K562 (cell line): ENCODE data around the gene CBX4. TPM values are rescaled to one million over a fixed set of nuclear protein-coding genes. Genes with fewer than 3 reads are reported as not detected.

Source experiments
- ATAC-seq: fragments of 200-7000 bp; cut with Tn5 transposase; 3 replicates; pipeline ENCODE4 v1.9.1; 2020; ENCODE audit warnings: moderate library complexity
- BruUV-seq: library from RNA; stranded (reverse); fragments of 400-500 nt; replicated peaks from 2 replicates; lab custom pipeline; 2021; lab: Mats Ljungman, UMichigan
- CTCF ChIA-PET: fragments of 300-600 bp; formaldehyde crosslinking; extraction: SDS; loops from one replicate; lab custom pipeline; 2021; ENCODE audit warnings: low intra/inter-chr PET ratio; lab: Yijun Ruan, JAX
- POLR2A ChIA-PET: fragments of 300-600, 350-650 bp; sonication (Branson Sonifier 250); formaldehyde crosslinking; extraction: SDS; loops from one replicate; lab custom pipeline; 2021; ENCODE audit warnings: antibody characterized with exemption, inconsistent platforms; lab: Yijun Ruan, JAX
- DNase-seq, 4 experiments: peaks; one replicate each; pipeline versions ENCODE4 v3.0.0 to v3.0.0-alpha.2; 2011 to 2018; ENCODE audit warnings: low spot score in 3 of 4, mixed read lengths in 3 of 4; ENCODE audit errors: extremely low read depth in 1 of 4
- FAIRE-seq: peaks from 2 replicates; lab custom pipeline; 2011; peaks lifted over from hg19 to GRCh38; lab: Jason Lieb, UNC
- H2AFZ ChIP-seq: 2 replicates; pipeline ENCODE4 v1.6.0; 2011; ENCODE audit warnings: low read depth, low read length, control low read depth, inconsistent platforms
- H3K27ac ChIP-seq: fragments of 200-600 bp; 3 replicates; pipeline ENCODE4 v1.8.0; 2011; ENCODE audit warnings: low read depth, mild to moderate bottlenecking, control low read depth, inconsistent platforms, low read length, moderate library complexity, mixed read lengths; ENCODE audit errors: extremely low read depth
- H3K27me3 ChIP-seq, 2 experiments: fragments of 300-600 bp in 1 of 2; 2 replicates in 1 of 2; 3 replicates in 1 of 2; pipeline versions ENCODE4 v1.6.0 to v1.8.0; 2011; ENCODE audit warnings: inconsistent platforms in 2 of 2, low read length in 2 of 2, mild to moderate bottlenecking in 1 of 2, mixed read lengths in 1 of 2, moderate library complexity in 1 of 2; ENCODE audit not compliant: control insufficient read depth in 2 of 2, insufficient read depth in 2 of 2
- H3K36me3 ChIP-seq: fragments of 300-600 bp; 3 replicates; pipeline ENCODE4 v1.8.0; 2011; ENCODE audit warnings: mild to moderate bottlenecking, low read length, inconsistent platforms; ENCODE audit not compliant: control insufficient read depth, insufficient read depth
- H3K4me1 ChIP-seq, 2 experiments: fragments of 200-600 bp in 1 of 2; replicated peaks in 1 of 2; 2 replicates in 1 of 2; 3 replicates in 1 of 2; pipeline versions ENCODE4 v1.5.1 to v1.8.0; 2011; ENCODE audit warnings: inconsistent platforms in 2 of 2, low read length in 2 of 2, mild to moderate bottlenecking in 1 of 2, mixed read lengths in 1 of 2, moderate library complexity in 1 of 2; ENCODE audit not compliant: control insufficient read depth in 2 of 2, insufficient read depth in 2 of 2
- H3K4me2 ChIP-seq: 2 replicates; pipeline ENCODE4 v1.6.1; 2011; ENCODE audit warnings: low read length, control low read depth, inconsistent platforms, mixed read lengths; ENCODE audit not compliant: insufficient read depth
- H3K4me3 ChIP-seq: fragments of 200-600 bp; sonication (generic), shearing (Covaris generic); 2 replicates; pipeline ENCODE4 v1.5.1; 2016; ENCODE audit warnings: control low read depth, inconsistent platforms
- H3K79me2 ChIP-seq: fragments of 200-600 bp; 3 replicates; pipeline ENCODE4 v1.8.0; 2011; ENCODE audit warnings: low read length, inconsistent platforms; ENCODE audit not compliant: control insufficient read depth, insufficient read depth
- H3K9ac ChIP-seq, 2 experiments: 2 replicates each; pipeline versions ENCODE4 v1.6.0 to v1.6.1; 2011; ENCODE audit warnings: low read depth in 2 of 2, low read length in 2 of 2, control low read depth in 1 of 2, inconsistent platforms in 1 of 2, mild to moderate bottlenecking in 1 of 2, mixed read lengths in 1 of 2; ENCODE audit not compliant: insufficient read depth in 1 of 2
- H3K9me1 ChIP-seq: one replicate; pipeline ENCODE4 v1.6.0; 2011; ENCODE audit warnings: inconsistent platforms, mild to moderate bottlenecking, low read length, moderate library complexity; ENCODE audit not compliant: control insufficient read depth, insufficient read depth
- H3K9me3 ChIP-seq: replicated peaks from 2 replicates; pipeline ENCODE4 v1.5.1; 2011; ENCODE audit warnings: low read depth, low read length, inconsistent platforms; ENCODE audit not compliant: control insufficient read depth, insufficient read depth
- H4K20me1 ChIP-seq: replicated peaks from 2 replicates; pipeline ENCODE4 v1.6.1; 2011; ENCODE audit warnings: low read length, inconsistent platforms, mixed read lengths; ENCODE audit not compliant: control insufficient read depth, insufficient read depth
- BRF1 ChIP-seq: IDR thresholded peaks from 3 replicates; pipeline ENCODE4 v1.6.1; 2011; ENCODE audit warnings: borderline replicate concordance, mild to moderate bottlenecking; ENCODE audit not compliant: insufficient read length; ENCODE audit errors: extremely low read depth
- HMGXB4 ChIP-seq: sonication (generic); formaldehyde crosslinking; IDR thresholded peaks from 2 replicates; pipeline ENCODE4 v1.8.1; 2023; ENCODE audit warnings: mild to moderate bottlenecking, missing genetic modification reagents
- MED1 ChIP-seq: sonication (generic); formaldehyde crosslinking; IDR thresholded peaks from 2 replicates; pipeline ENCODE4 v1.8.1; 2023; ENCODE audit warnings: missing genetic modification reagents, borderline replicate concordance
- PCBP2 ChIP-seq: fragments of 200-400 bp; formaldehyde crosslinking; IDR thresholded peaks from 2 replicates; pipeline ENCODE4 v1.6.1; 2018; ENCODE audit warnings: low read length, low read depth, mild to moderate bottlenecking, moderate library complexity; ENCODE audit not compliant: poor library complexity, severe bottlenecking
- SIN3B ChIP-seq: fragments of 450-650 bp; IDR thresholded peaks from 2 replicates; pipeline ENCODE4 v1.6.1; 2017; ENCODE audit warnings: low read depth, mild to moderate bottlenecking, moderate library complexity
- TAF9B ChIP-seq: fragments of 450-650 bp; IDR thresholded peaks from 2 replicates; pipeline ENCODE4 v1.6.1; 2018; ENCODE audit warnings: mild to moderate bottlenecking; ENCODE audit not compliant: partially characterized antibody
- TCFL5 ChIP-seq: fragments of 250-450 bp; sonication (Bioruptor Pico); conservative IDR thresholded peaks from 2 replicates; pipeline ENCODE4 v1.6.1; 2021; ENCODE audit warnings: mild to moderate bottlenecking, moderate library complexity, matching md5 sums
- ZNF197 ChIP-seq: fragments of 200-800 bp; sonication (Bioruptor generic); IDR thresholded peaks from 2 replicates; pipeline ENCODE4 v1.6.1; 2016; ENCODE audit warnings: low read depth, missing genetic modification characterization, missing compliant biosample characterization
- ZNF395 ChIP-seq: fragments of 200-800 bp; sonication (Bioruptor generic); IDR thresholded peaks from 2 replicates; pipeline ENCODE4 v1.6.1; 2017; ENCODE audit warnings: missing genetic modification characterization, missing compliant biosample characterization
- ZNF766 ChIP-seq: fragments of 200-800 bp; sonication (Bioruptor generic); conservative IDR thresholded peaks from 2 replicates; pipeline ENCODE4 v1.6.1; 2016; ENCODE audit warnings: missing genetic modification characterization, missing compliant biosample characterization
- WGBS: fragments of 100-300 bp; shearing (Covaris generic); methylation state at CpG from one replicate; pipeline ENCODE4 v1.1.6; 2016; ENCODE audit warnings: low coverage, mixed read lengths; ENCODE audit not compliant: insufficient coverage; ENCODE audit errors: missing lambda C conversion rate; 5-methylcytosine and 5-hydroxymethylcytosine counted together
- in situ Hi-C: fragments of 300-500 bp; cut with MboI; formaldehyde crosslinking; loops from 4 replicates; pipeline ENCODE4 v1.15.0; 2018; ENCODE audit warnings: inconsistent platforms, mixed read lengths
- intact Hi-C: fragments of 100-400 bp; cut with micrococcal nuclease; formaldehyde crosslinking; loops from 2 replicates; pipeline ENCODE4 v1.14.2; 2022
- polyA plus RNA-seq, 8 experiments: library from polyadenylated mRNA; depleted of rRNA in 4 of 8; stranded (reverse) in 5 of 8; unstranded in 3 of 8; fragments of >200 nt; fragmentation: Nextera tagmentation in 2 of 8; fragmentation: Illumina TruSeq in 1 of 8; extraction: Ambion mirVana in 2 of 8; extraction: Trizol in 1 of 8; gene quantifications; 2 replicates each; pipeline versions ENCODE4 v1.2.1 to v1.2.3, GENCODE V29; 2011 to 2014; ENCODE audit warnings: inconsistent platforms in 1 of 8, missing spikeins in 1 of 8
- total RNA-seq, 7 experiments: library from RNA; depleted of rRNA in 6 of 7; stranded (reverse); fragments of >200 nt in 6 of 7; fragmentation: Illumina TruSeq in 2 of 7; extraction: Trizol in 2 of 7; gene quantifications; 2 replicates each; pipeline versions ENCODE4 v1.2.1 to v1.2.3, GENCODE V29; 2011 to 2021; ENCODE audit warnings: low replicate concordance in 1 of 7

The CBX4 gene
- total and polyA plus RNA-seq, 9 of the 15 experiments (the other 6 are each of a cell fraction or from before 2014, with no cell fraction given) = 0.98 to 50.5 (median 10.0) TPM

GRCh38 chr17:79842656-79843473, 3.6 kb upstream of the CBX4 start:
- no peak overlapping the region for H3K9ac ChIP-seq
- peaks cover 18 to 66% of the 10 kb centered on the region in 2 experiments for H3K4me1 ChIP-seq
- no peak for TF ChIP-seq ZNF766
- H3K27ac ChIP-seq = no peak overlapping the region
- ATAC-seq = no peak
- H4K20me1 ChIP-seq = no peaks in the 10 kb centered on the region
- H3K79me2 ChIP-seq = peaks cover 8% of the 10 kb centered on the region
- H3K9me1 ChIP-seq = no peaks in the 10 kb centered on the region
- H3K9me3 ChIP-seq = no peaks in the 10 kb centered on the region
- H3K36me3 ChIP-seq = peaks cover under 1% of the 10 kb centered on the region; the same call in 1 of the 3 replicates
- intact Hi-C loops = no loop called here
- ChIA-PET POLR2A (interaction anchor here (0.7 to 1.0 kb wide), 2 partner anchors 12 to 35 kb away, joined by 3 read pairs; no protein-coding TSS in a partner anchor), CTCF (no interaction called here)
- DNase-seq = no peak
- in situ Hi-C loops = no loop called here
- no peak overlapping the region for H3K4me3 ChIP-seq
- FAIRE-seq = no peak
- H3K4me2 ChIP-seq = no peak overlapping the region
- no peaks in the 10 kb centered on the region for H3K27me3 ChIP-seq
- BruUV-seq = no TSS peak
- 87% methylated on average over 30 of the region's 66 CpGs for WGBS
- no peak overlapping the region for H2AFZ ChIP-seq

GRCh38 chr17:79842136-79842655, 3.0 kb upstream of the CBX4 start:
- Histone ChIP-seq H3K79me2 (peaks cover 15% of the 10 kb centered on the region), H3K4me1 (peaks cover 17 to 73% of the 10 kb centered on the region in 2 experiments), H3K9me3 (no peaks in the 10 kb centered on the region), H3K27me3 (no peaks in the 10 kb centered on the region), H3K4me2 (no peak overlapping the region), H3K27ac (no peak overlapping the region), H3K9me1 (no peaks in the 10 kb centered on the region), H2AFZ (no peak overlapping the region), H3K9ac (no peak overlapping the region), H3K36me3 (peaks cover 7% of the 10 kb centered on the region; the same call in 1 of the 3 replicates), H4K20me1 (peaks cover 4% of the 10 kb centered on the region; the same call in 1 of the 2 replicates), H3K4me3 (no peak overlapping the region)
- FAIRE-seq (no peak), ATAC-seq (no peak), DNase-seq (no peak)
- intact Hi-C loops = no loop called here
- no TSS peak for BruUV-seq
- ChIA-PET POLR2A (interaction anchor here (0.5 to 0.7 kb wide), 2 partner anchors 34 to 75 kb away, joined by 3 read pairs; no protein-coding TSS in a partner anchor), CTCF (no interaction called here)
- WGBS = 77% methylated on average over 16 of the region's 20 CpGs
- in situ Hi-C loops = no loop called here
- TF ChIP-seq PCBP2 = no peak
- no peak for TF ChIP-seq ZNF197 (CRISPR knock-in tag)
- TF ChIP-seq HMGXB4 (CRISPR knock-in tag) = no peak
- no peak for TF ChIP-seq ZNF395 (CRISPR knock-in tag)
- TF ChIP-seq SIN3B = no peak
- no peak for TF ChIP-seq BRF1
- no peak for TF ChIP-seq MED1
- no peak for TF ChIP-seq TCFL5 (CRISPR knock-in tag)
- no peak for TF ChIP-seq TAF9B
